Measurements from ENCODE around the gene CBX8. TPM values are rescaled to one million over a fixed set of nuclear protein-coding genes. Genes with fewer than 3 reads are reported as not detected.

The CBX8 gene
- total RNA-seq, 2 donors from 2014 or later = 6.0 to 7.2 TPM

GRCh38 chr17:79785900-79786810 is 10.7 kb downstream of the CBX8 start:
- H3K9me3 Mint-ChIP-seq = no peaks in the 10 kb centered on the region
- H3K36me3 Mint-ChIP-seq (ENCODE audit: insufficient read depth in 2 of 2) = no peaks in the 10 kb centered on the region
- ATAC-seq (replicated peaks in 1 of 2) = no peak
- no peak for DNase-seq
- H3K27me3 Mint-ChIP-seq (ENCODE audit: low read depth) = peaks cover 47% of the 10 kb centered on the region
- no peak overlapping the region for H3K4me3 Mint-ChIP-seq
- H3K4me1 Mint-ChIP-seq (ENCODE audit: low read depth) = peaks cover 11% of the 10 kb centered on the region
- H3K27ac Mint-ChIP-seq = no peak overlapping the region

- Mint-ChIP-seq H3K27me3 (ENCODE audit: low read depth) (peaks cover 51% of the 10 kb centered on the region), H3K27ac (no peak overlapping the region), H3K36me3 (ENCODE audit: insufficient read depth in 2 of 2) (no peaks in the 10 kb centered on the region), H3K4me3 (no peak overlapping the region), H3K9me3 (no peaks in the 10 kb centered on the region), H3K4me1 (ENCODE audit: low read depth) (peaks cover 18% of the 10 kb centered on the region)
- ATAC-seq (replicated peaks in 1 of 2) (no peak), DNase-seq (no peak)
Measured at GRCh38 chr17:79785017-79785899, 11.6 kb downstream of the CBX8 start.

- DNase-seq = no peak
- peaks cover 26% of the 10 kb centered on the region for H3K4me1 Mint-ChIP-seq (ENCODE audit: low read depth)
Measured at GRCh38 chr17:79784353-79785016, 12.4 kb downstream of the CBX8 start.

GRCh38 chr17:79783891-79784290 is 13.0 kb downstream of the CBX8 start:
- no peak overlapping the region for H3K27ac Mint-ChIP-seq
- peaks cover 30% of the 10 kb centered on the region for H3K4me1 Mint-ChIP-seq (ENCODE audit: low read depth)
- H3K27me3 Mint-ChIP-seq (ENCODE audit: low read depth) = peaks cover 58% of the 10 kb centered on the region
- no peaks in the 10 kb centered on the region for H3K9me3 Mint-ChIP-seq
- H3K36me3 Mint-ChIP-seq (ENCODE audit: insufficient read depth in 2 of 2) = no peaks in the 10 kb centered on the region
- ATAC-seq (replicated peaks in 1 of 2) (no peak), DNase-seq (no peak)
- no peak overlapping the region for H3K4me3 Mint-ChIP-seq

More at GRCh38 chr17:79784353-79785016, 12.4 kb downstream of the CBX8 start:
- Mint-ChIP-seq H3K4me3 (no peak overlapping the region), H3K27ac (no peak overlapping the region), H3K9me3 (no peaks in the 10 kb centered on the region), H3K36me3 (ENCODE audit: insufficient read depth in 2 of 2) (no peaks in the 10 kb centered on the region), H3K27me3 (ENCODE audit: low read depth) (peaks cover 59% of the 10 kb centered on the region)
- ATAC-seq (replicated peaks in 1 of 2) = no peak

GRCh38 chr17:79781736-79782575 is 14.9 kb downstream of the CBX8 start:
- no peak for DNase-seq
- H3K4me3 Mint-ChIP-seq = no peak overlapping the region
- peaks cover 44% of the 10 kb centered on the region for H3K27me3 Mint-ChIP-seq (ENCODE audit: low read depth)
- peaks cover 0 to 3% of the 10 kb centered on the region in 2 donors for H3K36me3 Mint-ChIP-seq (ENCODE audit: insufficient read depth in 2 of 2)
- peaks cover 36% of the 10 kb centered on the region for H3K4me1 Mint-ChIP-seq (ENCODE audit: low read depth)
- ATAC-seq (replicated peaks in 1 of 2) = no peak
- no peaks in the 10 kb centered on the region for H3K9me3 Mint-ChIP-seq
- no peak overlapping the region for H3K27ac Mint-ChIP-seq

- H3K27me3 Mint-ChIP-seq (ENCODE audit: low read depth) = peaks cover 47% of the 10 kb centered on the region
- H3K4me1 Mint-ChIP-seq (ENCODE audit: low read depth) = peaks cover 43% of the 10 kb centered on the region
- no peak for ATAC-seq (replicated peaks in 1 of 2)
- no peak overlapping the region for H3K27ac Mint-ChIP-seq
- DNase-seq = no peak
- peaks cover 0 to 3% of the 10 kb centered on the region in 2 donors for H3K36me3 Mint-ChIP-seq (ENCODE audit: insufficient read depth in 2 of 2)
- H3K9me3 Mint-ChIP-seq = no peaks in the 10 kb centered on the region
- no peak overlapping the region for H3K4me3 Mint-ChIP-seq
Measured at GRCh38 chr17:79781012-79781650, 15.7 kb downstream of the CBX8 start.

- Mint-ChIP-seq H3K9me3 (no peaks in the 10 kb centered on the region), H3K36me3 (ENCODE audit: insufficient read depth in 2 of 2) (peaks cover 0 to 3% of the 10 kb centered on the region in 2 donors), H3K27me3 (ENCODE audit: low read depth) (peaks cover 61% of the 10 kb centered on the region), H3K27ac (no peak overlapping the region), H3K4me1 (ENCODE audit: low read depth) (peaks cover 43% of the 10 kb centered on the region), H3K4me3 (peak overlapping the region; percentile 44 to 96)
- ATAC-seq (replicated peaks in 1 of 2) = no peak
- no peak for DNase-seq
Measured at GRCh38 chr17:79779661-79780365, 17.1 kb downstream of the CBX8 start.

GRCh38 chr17:79779084-79779529 is 17.8 kb downstream of the CBX8 start:
- H3K4me1 Mint-ChIP-seq (ENCODE audit: low read depth) = peaks cover 43% of the 10 kb centered on the region
- peaks cover 0 to 3% of the 10 kb centered on the region in 2 donors for H3K36me3 Mint-ChIP-seq (ENCODE audit: insufficient read depth in 2 of 2)
- peaks cover 68% of the 10 kb centered on the region for H3K27me3 Mint-ChIP-seq (ENCODE audit: low read depth)
- ATAC-seq (replicated peaks in 1 of 2) (no peak), DNase-seq (no peak)
- H3K4me3 Mint-ChIP-seq = peak overlapping the region; percentile 96
- no peak overlapping the region for H3K27ac Mint-ChIP-seq
- H3K9me3 Mint-ChIP-seq = no peaks in the 10 kb centered on the region

- Mint-ChIP-seq H3K27ac (peak overlapping the region; percentile 82), H3K4me1 (ENCODE audit: low read depth) (peaks cover 43% of the 10 kb centered on the region), H3K36me3 (ENCODE audit: insufficient read depth in 2 of 2) (peaks cover 0 to 3% of the 10 kb centered on the region in 2 donors), H3K27me3 (ENCODE audit: low read depth) (peaks cover 73% of the 10 kb centered on the region), H3K4me3 (peak overlapping the region; percentile 96), H3K9me3 (no peaks in the 10 kb centered on the region)
- ATAC-seq (replicated peaks in 1 of 2) (peak; percentile 24 to 30), DNase-seq (peak in 1 of 2 donors; percentile 30)
Measured at GRCh38 chr17:79778504-79779083, 18.3 kb downstream of the CBX8 start.

GRCh38 chr17:79777894-79778503 is 18.9 kb downstream of the CBX8 start, which contains the start of gene CBX2:
Gene CBX2 (plus strand): TSS chr17:79778148. CDS start chr17:79778236, 88 bp downstream.
- H3K27me3 Mint-ChIP-seq (ENCODE audit: low read depth) = peaks cover 79% of the 10 kb centered on the region
- DNase-seq (peak; percentile 89 to 91), ATAC-seq (replicated peaks in 1 of 2) (peak; percentile 87 to 89)

More at GRCh38 chr17:79777894-79778503, 18.9 kb downstream of the CBX8 start, which contains the start of gene CBX2:
- H3K4me3 Mint-ChIP-seq = peak within 1 kb of the TSS; percentile 96
- peaks cover 0 to 3% of the 10 kb centered on the region in 2 donors for H3K36me3 Mint-ChIP-seq (ENCODE audit: insufficient read depth in 2 of 2)
- H3K9me3 Mint-ChIP-seq = no peaks in the 10 kb centered on the region
- H3K4me1 Mint-ChIP-seq (ENCODE audit: low read depth) = peaks cover 43% of the 10 kb centered on the region
- peak within 1 kb of the TSS; percentile 82 for H3K27ac Mint-ChIP-seq

All from activated T-cell treated with anti-CD3 and anti-CD28 coated beads, Interleukin-2, amount 50 U/mL, for 72 hours (primary cell).